ENCODE measurements around the gene FAM222A.

- TF ChIP-seq EZH2 (IDR thresholded peaks at IDR 0.05) = no peak
- no peak for TF ChIP-seq POLR2AphosphoS5 (IDR thresholded peaks at IDR 0.05; ENCODE audit: borderline replicate concordance, low read depth, low read length)
Observed at GRCh38 chr12:109768901-109769670, 55.5 kb downstream of the FAM222A start.
